Stimulated activated CD4-positive, alpha-beta T cell treated with anti-CD3 and anti-CD28 coated beads, TNF-alpha, amount 100 ng/mL, for 4 hours (primary cell): Measurements from ENCODE around the gene IGF2BP2.
"Not testable (repeated sequence)": the region's sequence is repeated elsewhere in the genome, so short reads cannot be mapped to it uniquely, and the experiment has no call there.

Experiments used
- DNase-seq, 3 experiments: peaks; one replicate each; pipeline ENCODE4 v3.0.0-alpha.2; 2020; ENCODE audit warnings: low read depth in 3 of 3

IGF2BP2 gene

DNA sequence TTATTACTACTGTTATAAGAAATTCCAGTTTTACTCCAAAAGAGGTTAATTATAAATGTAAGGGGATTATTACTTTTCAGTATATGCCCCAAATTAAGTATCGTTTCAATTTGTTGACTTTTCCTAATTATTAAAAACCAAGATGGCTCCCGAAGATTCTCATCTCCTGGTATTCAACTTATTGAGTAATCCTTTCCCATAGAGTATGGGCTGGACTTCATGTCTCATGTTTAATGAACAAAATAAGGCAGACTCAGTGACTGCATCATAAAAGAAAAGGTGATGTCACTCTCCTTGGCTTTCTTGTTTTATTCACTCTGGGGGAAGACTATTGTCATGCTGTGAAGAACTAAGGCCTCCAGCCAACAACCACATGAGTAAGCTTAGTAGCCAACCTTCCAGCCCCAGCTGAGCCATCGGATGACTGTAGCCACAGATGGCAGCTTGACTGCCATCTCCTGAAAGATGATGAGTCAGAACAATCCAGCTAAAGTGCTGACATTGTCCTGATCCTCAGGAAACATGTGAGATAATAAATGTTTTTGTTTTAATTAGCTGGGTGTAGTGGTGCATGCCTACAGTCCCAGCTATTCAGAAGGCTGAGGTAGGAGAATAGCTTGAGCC, 17.3 kb downstream of the IGF2BP2 start:
- no peak for DNase-seq

DNA sequence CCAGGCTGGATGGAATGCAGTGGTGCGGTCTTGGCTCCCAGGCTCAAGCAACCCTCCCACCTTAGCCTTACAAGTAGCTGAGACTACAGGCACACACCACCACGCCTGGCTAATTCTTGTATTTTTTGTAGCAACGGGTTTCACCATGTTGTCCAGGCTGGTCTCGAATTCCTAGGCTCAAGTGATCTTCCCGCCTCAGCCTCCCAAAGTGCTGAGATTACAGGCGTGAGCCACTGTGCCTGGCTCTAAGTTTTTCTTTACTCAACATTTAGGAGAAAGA, 26.1 kb downstream of the IGF2BP2 start:
- DNase-seq = not testable (repeated sequence)

DNA sequence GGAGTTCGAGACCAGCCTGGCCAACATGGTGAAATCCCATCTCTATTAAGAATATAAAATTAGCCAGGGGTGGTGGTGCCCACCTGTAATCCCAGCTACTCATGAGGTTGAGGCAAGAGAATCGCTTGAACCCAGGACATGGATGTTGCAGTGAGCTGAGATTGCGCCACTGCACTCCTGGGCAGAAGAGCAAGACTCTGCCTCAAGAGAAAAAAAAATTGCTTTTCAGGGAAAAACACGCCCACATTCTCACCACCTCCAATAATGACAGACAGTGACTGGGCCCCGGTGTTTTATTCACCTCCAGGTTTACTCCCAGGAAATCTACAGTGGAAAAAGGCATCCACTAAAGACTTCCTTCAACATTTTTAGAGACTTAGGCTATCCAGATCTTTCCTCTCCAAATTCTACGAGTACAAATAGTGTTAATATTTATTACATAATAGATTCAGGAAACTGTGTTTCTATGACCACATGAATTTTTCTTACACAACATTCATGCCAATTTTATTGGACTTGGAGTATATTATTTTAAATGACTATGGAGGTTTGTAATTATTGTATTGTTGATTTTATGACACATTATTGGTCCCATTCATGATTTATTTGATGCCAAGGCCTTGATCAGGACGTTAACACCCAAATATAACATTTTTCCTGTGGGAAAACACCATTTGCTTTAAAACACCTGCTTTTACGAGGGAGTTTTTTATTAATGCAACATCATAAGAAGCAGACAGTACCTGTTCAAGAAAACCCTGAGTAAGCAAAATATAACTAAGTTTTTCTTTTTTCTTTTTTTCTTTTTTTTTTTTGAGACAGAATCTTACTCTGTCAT, 26.6 kb downstream of the IGF2BP2 start:
- no peak for DNase-seq

DNA sequence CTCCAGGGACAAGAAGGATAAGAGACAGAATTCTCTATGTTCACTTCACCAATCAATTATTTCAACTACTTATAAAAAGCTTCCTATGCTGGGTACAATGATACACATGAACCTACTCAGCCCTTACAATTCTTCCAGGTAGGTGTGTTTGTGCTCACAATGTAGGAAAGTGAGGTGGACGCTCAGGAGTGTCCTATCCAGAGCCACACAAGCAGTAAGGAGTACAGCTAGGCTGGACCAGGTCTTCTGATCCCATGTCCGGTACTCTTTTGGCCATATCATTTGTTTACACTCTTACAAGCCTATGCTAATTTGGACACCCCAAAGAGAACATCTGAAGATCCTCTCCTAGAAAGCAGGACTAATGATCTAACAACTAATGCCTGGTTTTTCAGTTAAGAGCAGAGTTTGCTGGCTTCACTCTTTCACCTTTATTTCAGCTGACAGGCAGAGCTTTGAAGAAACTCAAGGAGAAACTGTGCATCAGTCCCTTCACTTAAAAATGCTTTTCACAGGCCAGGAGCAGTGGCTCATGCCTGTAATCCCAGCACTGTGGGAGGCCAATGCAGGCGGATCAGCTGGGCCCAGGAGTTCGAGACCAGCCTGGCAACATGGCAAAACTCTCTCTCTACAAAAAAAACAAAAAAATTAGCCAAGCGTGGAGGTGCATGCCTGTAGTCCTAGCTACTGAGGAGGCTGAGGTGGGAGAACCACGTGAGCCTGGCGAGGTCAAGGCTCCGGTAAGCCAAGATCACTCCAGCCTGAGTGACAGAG, 27.5 kb downstream of the IGF2BP2 start:
- DNase-seq = no peak

DNA sequence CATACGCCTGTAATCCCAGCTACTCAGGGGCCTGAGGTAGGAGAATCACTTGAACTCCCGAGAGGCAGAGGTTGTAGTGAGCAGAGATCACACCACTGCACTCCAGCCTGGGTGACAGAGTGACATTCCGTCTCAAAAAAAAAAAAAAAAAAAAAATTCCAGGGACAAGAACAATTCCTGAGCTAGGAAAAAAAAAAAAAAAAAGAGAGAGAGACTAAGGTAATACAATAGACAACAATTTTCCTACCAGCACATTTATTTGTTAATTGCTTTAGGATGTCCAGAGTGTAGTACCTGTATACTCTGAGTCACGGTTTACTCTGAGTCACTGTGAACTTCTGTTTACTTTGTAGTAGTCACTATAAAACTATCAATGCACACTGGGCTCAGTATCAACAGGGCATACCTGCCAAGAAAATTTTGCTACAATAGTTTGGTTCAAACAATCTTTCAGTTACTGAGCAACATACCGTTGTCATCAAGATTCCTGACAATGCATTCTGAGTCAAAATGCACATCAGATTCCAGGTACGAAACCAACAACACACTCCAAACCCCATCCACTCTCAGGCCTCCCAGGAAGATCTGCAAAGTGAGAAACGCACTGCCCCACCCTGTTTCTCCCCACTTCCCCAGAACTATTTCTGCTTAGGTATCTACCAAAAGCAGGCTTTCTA, 28.3 kb downstream of the IGF2BP2 start:
- no peak for DNase-seq

DNA sequence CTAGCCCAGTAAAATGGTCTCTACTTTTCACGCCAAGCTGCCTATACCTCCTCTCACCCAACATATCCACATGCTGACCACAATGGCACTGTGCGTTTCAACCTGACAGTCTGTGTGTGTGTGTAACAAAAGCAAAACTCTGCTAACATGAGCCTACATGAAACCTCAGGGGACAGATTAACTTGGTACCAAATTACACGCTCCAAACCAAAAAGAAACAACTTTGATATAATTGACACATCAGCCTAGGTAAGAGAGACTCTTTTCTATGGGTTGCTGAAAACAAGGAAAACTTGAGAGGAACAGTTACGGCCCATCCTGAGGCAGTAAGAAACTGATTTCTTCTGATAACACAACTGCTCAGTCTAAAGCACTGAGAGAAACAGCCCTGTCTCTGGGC, 31.5 kb downstream of the IGF2BP2 start:
- no peak for DNase-seq

DNA sequence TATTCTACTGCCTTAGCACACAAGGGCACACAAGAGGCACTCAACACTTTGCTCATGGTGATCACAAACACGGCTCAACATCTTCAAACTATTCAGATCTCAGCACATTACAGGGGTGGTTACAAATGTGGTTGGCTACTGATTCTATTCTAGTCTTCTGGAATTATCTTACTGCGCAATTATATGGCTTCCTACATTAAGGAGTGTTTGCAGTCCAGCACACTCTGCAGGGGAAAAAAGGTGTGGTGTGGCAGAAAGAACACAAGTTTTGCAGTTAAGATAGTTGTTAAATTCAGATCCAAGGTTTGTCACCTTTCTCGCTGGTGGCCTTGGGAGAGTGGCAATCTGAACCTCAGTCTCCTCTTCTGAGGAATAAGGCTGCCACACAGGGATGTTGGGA, 31.9 kb downstream of the IGF2BP2 start:
- no peak for DNase-seq

DNA sequence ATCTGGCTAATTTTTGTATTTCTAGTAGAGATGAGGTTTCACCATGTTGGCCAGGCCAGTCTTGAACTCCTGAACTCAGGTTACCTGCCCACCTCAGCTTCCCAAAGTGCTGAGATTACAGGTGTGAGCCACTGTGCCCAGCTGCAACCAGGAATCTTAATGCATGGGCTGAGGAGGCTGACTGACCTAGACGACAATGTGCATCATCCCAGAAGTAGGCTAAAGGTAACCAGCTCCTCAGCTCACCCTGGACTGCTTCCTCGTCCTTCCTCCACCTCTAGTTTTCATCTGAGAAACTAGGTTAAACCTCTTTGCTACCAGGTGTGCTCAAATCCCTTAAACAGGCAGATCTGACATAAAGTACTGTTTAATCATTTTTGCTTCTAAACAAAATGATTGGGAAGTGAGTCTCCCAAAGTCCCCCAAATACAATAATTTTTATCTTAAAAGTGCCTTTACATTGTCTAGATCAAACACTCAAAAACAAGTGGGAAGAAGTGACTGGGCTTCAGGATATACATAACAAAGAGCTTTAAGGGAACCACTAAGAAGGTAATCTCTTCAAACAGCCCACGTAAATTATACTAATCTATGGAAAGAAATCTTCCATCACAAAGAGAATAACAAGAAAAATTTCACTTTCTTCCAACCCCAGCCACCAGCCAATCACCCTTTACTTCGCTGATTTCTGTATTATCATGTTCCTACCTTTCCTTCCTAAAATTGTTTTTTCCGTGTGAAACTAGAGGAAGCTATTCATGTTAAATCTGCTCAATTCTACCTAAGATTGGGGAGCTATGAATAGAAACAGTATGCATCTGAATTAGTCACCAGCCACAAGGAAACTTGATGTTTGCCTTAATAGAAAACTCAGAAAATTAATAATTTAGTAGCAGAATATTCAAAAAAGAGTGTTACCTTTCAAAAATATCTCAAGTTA, 34.7 kb downstream of the IGF2BP2 start:
- DNase-seq = no peak

DNA sequence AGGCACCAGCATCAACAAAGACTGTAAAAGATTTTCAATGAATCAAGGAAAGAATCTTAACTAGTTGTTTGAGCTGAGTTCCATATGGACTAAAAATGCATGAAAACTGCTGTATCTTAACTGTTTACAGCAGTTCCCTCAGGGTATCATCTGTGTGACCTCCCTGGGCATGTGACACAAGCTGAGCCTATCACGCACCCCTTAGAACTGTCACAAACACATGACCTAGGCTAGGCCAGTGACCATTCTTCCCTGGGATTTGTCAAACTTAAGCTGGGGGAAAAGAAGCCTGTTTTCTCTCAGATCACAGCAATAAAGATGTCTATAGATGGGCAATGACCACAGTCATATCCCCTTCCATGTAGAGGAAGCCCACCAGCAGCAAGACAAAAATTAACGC, 35.7 kb downstream of the IGF2BP2 start:
- DNase-seq = no peak

DNA sequence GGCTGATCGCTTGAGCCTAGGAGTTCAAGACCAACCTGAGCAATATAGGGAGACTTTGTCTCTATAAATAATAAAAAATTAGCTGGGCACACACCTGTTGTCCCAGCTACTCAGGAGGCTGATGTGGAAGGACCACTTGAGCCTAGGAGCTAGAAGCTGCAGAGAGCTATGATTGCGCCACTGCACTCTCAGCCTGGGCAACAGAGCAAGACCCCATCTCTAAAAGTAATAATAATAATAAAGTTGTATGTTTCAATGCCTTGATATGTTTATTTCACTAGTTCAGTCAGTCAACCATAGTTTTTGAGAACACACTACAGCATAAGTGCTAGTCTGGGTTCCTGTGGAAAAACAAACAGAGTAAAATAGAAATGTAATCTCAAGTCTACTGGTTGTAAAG, 36.5 kb downstream of the IGF2BP2 start:
- no peak for DNase-seq

DNA sequence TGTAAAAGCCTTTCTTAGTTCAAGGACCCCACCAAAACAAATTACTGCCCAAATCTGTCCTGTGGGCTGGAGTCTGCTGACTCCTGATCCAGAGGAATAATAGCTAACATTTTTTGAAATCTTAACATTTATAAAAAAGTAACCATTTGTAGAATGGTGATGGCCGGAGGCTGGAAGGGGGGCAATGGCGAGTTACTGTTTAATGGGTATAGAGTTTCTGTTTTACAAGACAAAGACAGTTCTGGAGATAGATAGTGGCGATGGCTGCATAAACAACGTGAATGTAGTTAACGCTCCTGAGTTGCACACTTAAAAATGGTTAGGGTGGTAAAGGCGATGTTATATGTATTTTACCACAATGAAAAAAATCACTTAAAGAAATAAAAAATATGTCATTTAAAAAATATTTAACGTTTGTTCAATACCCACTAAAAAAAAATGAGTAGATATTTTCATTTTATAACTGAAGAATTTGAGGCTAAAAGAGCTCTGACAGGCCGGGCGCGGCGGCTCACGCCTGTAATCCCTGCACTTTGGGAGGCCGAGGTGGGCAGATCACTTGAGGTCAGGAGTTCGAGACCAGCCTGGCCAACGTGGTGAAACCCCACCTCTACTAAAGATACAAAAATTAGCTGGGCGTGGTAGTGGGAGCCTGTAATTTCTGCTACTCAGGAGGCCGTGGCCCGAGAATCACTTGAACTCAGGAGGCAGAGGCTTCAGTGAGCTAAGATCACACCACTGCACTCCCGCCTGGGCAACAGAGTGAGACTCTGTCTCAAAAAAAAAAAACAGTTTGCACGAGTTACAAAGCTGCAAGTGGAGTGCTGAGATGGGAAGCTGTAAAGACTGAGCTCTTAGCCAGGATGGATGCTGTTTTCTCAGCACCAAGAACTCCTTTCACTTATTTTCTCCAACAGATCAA, 37.6 kb downstream of the IGF2BP2 start:
- DNase-seq = no peak

DNA sequence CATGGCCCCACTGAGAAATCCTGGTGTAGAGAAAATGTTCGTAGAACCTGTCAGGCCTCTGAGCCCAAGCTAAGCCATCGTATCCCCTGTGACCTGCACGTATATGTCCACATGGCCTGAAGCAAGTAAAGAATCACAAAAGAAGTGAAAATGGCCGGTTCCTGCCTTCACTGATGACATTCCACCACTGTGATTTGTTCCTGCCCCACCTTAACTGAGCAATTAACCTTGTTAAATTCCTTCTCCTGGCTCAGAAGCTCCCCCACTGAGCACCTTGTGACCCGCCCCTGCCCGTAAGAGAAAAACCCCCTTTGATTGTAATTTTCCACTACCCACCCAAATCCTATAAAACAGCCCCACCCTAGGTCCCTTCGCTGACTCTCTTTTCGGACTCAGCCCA, 38.6 kb downstream of the IGF2BP2 start:
- DNase-seq = not testable (repeated sequence)

DNA sequence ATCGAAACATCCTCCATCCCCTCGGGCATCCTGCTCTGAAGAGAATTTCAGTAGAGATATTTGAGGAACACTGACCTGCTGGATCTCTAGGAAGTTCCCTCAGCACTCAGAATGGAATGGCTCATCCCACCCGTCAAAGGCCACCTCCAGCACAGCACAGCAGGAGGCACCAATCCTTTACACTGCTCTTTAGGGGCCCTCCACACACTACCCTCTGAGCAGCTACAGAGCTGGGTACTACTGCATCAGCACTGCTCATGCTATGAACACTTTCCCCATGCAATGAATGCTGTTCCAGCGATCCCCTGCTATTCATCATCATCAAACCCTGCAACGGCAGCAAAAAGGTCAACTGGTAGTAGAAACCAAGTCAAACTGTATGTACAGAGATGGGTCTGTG, 40.5 kb downstream of the IGF2BP2 start:
- DNase-seq = no peak

DNA sequence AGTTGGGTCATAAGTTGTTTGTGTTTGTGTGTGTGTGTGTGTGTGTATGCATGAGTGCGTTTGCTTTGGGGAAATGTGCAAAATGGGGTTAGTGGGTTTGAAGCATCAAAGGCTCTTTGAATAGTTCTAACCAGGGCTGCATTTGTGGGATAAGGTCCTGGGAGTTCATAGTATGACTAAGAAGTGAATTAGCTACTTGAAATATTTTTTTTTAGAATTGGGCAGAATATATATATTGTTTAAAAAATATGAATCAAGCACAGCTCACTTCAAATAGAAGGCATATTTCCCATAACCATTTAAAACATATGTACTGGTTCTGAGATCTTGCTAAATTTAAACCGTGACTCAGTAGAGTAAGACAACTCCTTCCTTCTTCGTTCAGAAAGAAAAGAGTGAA, 43.1 kb downstream of the IGF2BP2 start:
- no peak for DNase-seq

DNA sequence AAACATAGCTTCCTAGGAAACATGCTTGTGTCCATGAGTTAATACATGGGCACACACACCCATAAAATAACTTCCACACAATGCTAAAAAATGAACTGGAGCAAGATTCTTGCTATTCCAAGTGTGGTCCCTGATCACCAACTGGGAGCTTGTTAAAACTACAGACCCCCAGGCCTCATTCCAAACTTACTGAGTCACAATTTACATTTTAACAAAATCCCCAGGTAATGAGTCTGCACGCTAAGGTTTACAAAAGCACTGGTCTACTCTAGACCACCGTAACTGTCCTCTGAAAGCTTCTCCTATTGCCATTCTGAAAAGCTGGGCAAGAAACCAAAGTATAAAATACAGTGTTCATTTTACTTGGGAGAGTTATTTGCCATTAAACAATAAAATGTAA, 45.4 kb downstream of the IGF2BP2 start:
- DNase-seq = no peak

DNA sequence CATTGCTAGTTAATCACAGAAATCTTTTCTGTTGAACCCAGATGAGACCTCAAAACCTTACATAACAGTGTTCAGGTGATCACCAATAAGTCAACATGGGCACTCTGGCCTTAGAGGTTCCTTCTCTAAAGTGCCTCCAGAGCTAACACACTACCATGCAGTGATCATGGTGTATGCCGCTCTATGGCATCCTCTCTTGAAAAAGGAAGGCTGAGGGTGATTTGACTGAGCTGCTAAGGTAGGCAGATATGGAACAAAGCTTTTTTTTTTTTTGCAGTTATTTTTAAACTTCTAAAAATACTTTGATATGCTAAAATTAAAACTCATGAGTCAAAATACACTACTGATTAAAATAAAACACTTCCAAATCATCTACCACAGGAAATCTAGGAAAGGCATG, 46.0 kb downstream of the IGF2BP2 start:
- no peak for DNase-seq

DNA sequence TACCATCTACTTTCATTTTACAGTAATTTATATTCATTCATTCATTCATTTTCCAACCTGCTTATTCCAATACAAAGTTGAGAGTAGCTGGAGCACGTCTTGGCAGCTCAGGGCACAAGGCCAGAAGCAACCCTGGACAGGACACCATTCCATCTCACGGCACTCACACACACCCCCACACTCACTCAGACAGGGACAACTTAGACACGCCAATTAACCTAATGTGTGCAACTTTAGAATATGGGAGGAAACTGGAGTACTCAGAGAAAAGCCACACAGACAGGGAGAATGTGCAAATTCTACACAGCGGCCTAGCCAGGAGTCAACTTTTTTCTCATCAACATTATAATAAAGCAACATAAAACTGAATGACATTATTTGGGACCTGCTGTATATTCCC, 46.7 kb downstream of the IGF2BP2 start:
- no peak for DNase-seq

DNA sequence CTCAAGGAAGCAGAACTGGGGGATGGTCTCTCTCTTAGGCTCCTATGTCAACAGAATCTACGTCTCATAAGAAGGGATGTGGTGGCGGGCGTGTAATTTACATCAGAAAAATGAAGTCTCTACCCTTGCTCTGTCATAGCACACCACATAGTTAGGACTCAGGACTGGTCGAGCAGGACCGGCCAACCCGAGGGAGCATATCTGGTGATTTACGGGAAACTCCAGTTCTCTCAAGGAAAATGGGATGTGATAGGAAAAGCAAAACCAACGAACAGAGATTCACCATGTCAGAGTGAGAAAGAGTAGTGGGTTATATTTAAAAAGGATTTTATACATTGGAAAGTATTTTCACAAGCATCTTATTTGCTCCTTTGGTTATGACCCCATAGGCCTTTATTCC, 54.7 kb downstream of the IGF2BP2 start:
- DNase-seq = no peak

DNA sequence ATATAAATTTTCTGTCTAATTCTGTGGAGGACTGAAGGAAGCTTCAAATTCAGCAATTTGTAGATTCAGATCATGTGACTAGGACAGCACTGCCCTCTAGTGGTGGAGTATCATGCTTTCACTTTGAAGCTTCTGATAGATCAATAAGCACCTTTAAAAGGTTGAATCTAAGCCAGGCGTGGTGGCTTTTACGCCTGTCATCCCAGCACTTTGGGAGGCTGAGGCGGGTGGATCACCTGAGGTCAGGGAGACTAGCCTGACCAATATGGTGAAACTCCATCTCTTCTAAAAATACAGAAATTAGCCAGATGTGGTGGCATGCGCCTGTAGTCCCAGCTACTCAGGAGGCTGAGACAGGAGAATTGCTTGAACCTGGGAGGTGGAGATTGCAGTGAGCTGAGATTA, 56.3 kb downstream of the IGF2BP2 start:
- DNase-seq = peak in 1 of 3 experiments; percentile 5

DNA sequence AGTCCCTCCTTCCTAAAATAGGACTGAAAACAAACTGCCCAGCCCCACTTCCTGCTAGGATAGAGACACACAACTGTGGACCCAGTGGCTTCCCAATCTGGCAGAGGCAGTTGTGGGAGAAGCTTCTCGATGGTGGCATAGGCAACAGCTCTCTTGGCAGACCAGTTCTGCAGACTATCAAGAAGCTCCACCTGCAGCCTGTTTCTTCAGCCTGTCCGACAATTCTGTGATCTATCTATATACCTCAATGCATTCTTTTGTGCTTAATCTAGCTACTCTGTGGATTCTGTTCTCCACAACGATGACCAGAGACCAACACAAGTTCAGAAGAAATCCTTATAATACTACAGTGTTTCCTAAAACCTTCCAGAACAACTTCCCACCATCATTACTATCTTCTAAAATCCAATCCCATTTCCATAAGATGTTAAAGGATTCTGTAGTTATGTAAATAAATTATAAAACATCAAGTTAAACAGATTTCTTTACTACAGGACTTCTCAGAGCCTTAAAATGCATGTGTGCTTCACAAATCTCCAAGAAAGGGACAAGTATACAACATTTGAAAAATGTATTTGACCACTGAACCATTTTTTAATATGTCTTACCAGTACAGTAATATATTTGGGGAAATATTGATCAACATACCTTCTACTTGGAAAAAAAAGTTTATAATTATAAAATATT, 57.7 kb downstream of the IGF2BP2 start:
- DNase-seq = no peak
